H1 (cell line): Measurements from ENCODE around the gene AP2B1.

ENCODE experiments used
- BCL11A ChIP-seq, 2 experiments: IDR thresholded peaks; one replicate each; pipeline ENCODE4 v1.6.1; 2011; ENCODE audit warnings: low read depth in 2 of 2, low read length in 2 of 2, mild to moderate bottlenecking in 2 of 2
- CTCF ChIP-seq, 3 experiments: IDR thresholded peaks; 1 replicate in 2 of 3; 2 replicates in 1 of 3; pipeline versions ENCODE4 v1.5.1 to v1.6.1; 2011; ENCODE audit warnings: low read length in 3 of 3, mild to moderate bottlenecking in 3 of 3, inconsistent platforms in 2 of 3, low read depth in 1 of 3, moderate library complexity in 1 of 3; ENCODE audit not compliant: insufficient read depth in 1 of 3; ENCODE audit errors: control extremely low read depth in 1 of 3
- EZH2 ChIP-seq: fragments of 200-600 bp; sonication (generic); IDR thresholded peaks from 2 replicates; pipeline ENCODE4 v1.7.1; 2012; ENCODE audit warnings: low read depth, mild to moderate bottlenecking, moderate library complexity, low read length, inconsistent platforms; ENCODE audit not compliant: severe bottlenecking
- POLR2A ChIP-seq, 2 experiments: IDR thresholded peaks; 1 replicate in 1 of 2; 2 replicates in 1 of 2; pipeline ENCODE4 v1.6.1; 2011; ENCODE audit warnings: low read depth in 2 of 2, low read length in 2 of 2, mild to moderate bottlenecking in 2 of 2; ENCODE audit errors: control extremely low read depth in 1 of 2
- RAD21 ChIP-seq, 2 experiments: IDR thresholded peaks in 1 of 2; conservative IDR thresholded peaks in 1 of 2; 2 replicates each; pipeline ENCODE4 v1.6.1; 2011; ENCODE audit warnings: low read depth in 2 of 2, low read length in 2 of 2, improper control_type of control experiment in 1 of 2, inconsistent platforms in 1 of 2, mild to moderate bottlenecking in 1 of 2, moderate library complexity in 1 of 2
- RXRA ChIP-seq: IDR thresholded peaks from 2 replicates; pipeline ENCODE4 v1.6.1; 2011; ENCODE audit warnings: low read depth, mild to moderate bottlenecking, low read length, moderate library complexity; ENCODE audit not compliant: insufficient read depth
- SIRT6 ChIP-seq: IDR thresholded peaks from one replicate; pipeline ENCODE4 v1.7.1; 2012; ENCODE audit warnings: low read length, inconsistent platforms
- SUZ12 ChIP-seq: fragments of 200-600 bp; sonication (generic); IDR thresholded peaks from 2 replicates; pipeline ENCODE4 v1.6.1; 2012; ENCODE audit warnings: mild to moderate bottlenecking, inconsistent platforms, low read length, moderate library complexity, mixed read lengths
- TBP ChIP-seq: IDR thresholded peaks from 2 replicates; pipeline ENCODE4 v1.6.1; 2011; ENCODE audit warnings: low read depth, low read length, improper control_type of control experiment

- peak; percentile 31 for TF ChIP-seq SIRT6
- no peak for TF ChIP-seq CTCF (IDR thresholded peaks at IDR 0.05; ENCODE audit: control extremely low read depth in 1 of 3, insufficient read depth in 1 of 3, low read depth in 1 of 3, low read length in 3 of 3)
- TF ChIP-seq POLR2A (IDR thresholded peaks at IDR 0.05; ENCODE audit: control extremely low read depth in 1 of 2, low read depth in 2 of 2, low read length in 2 of 2): peak; percentile 83 to 88
- no peak; a peak in 1 of 4 replicates for TF ChIP-seq RAD21 (IDR thresholded peaks at IDR 0.05 in 1 of 2, conservative IDR thresholded peaks at IDR 0.05 in 1 of 2; ENCODE audit: low read depth in 2 of 2, low read length in 2 of 2)
- no peak for TF ChIP-seq SUZ12
- no peak for TF ChIP-seq RXRA
- peak; percentile 85 for TF ChIP-seq TBP
- no peak for TF ChIP-seq BCL11A (IDR thresholded peaks at IDR 0.05; ENCODE audit: low read depth in 2 of 2, low read length in 2 of 2)
- TF ChIP-seq EZH2: no peak
These were observed 8.8 kb upstream of the AP2B1 start, which contains the start of gene PEX12 for GRCh38 chr17:35578197-35578928.
